Mucosa of rectum (tissue), 2 donors: ENCODE measurements around the gene RGL1.

Experiments
- H3K27ac ChIP-seq, 2 donors: one replicate each; pipeline ENCODE4 v1.7.0; 2013; ENCODE audit warnings: inconsistent platforms in 2 of 2, low read depth in 2 of 2, low read length in 2 of 2
- H3K27me3 ChIP-seq, 2 donors: one replicate each; pipeline ENCODE4 v1.7.0; 2013; ENCODE audit warnings: low read length in 2 of 2; ENCODE audit not compliant: control insufficient read depth in 2 of 2, insufficient read depth in 2 of 2
- H3K36me3 ChIP-seq, 2 donors: one replicate each; pipeline ENCODE4 v1.7.0; 2013; ENCODE audit warnings: low read length in 2 of 2; ENCODE audit not compliant: control insufficient read depth in 2 of 2, insufficient read depth in 2 of 2
- H3K4me1 ChIP-seq, 2 donors: one replicate each; pipeline ENCODE4 v1.7.0; 2013; ENCODE audit warnings: low read length in 2 of 2, mild to moderate bottlenecking in 1 of 2; ENCODE audit not compliant: control insufficient read depth in 2 of 2, insufficient read depth in 2 of 2
- H3K4me3 ChIP-seq, 2 donors: one replicate each; pipeline ENCODE4 v1.7.0; 2013; ENCODE audit warnings: low read length in 2 of 2
- H3K9ac ChIP-seq, 2 donors: one replicate each; pipeline ENCODE4 v1.7.0; 2013; ENCODE audit warnings: low read length in 2 of 2, low read depth in 1 of 2, mild to moderate bottlenecking in 1 of 2
- H3K9me3 ChIP-seq, 2 donors: one replicate each; pipeline ENCODE4 v1.7.0; 2013; ENCODE audit warnings: low read length in 2 of 2; ENCODE audit not compliant: control insufficient read depth in 2 of 2
- donor health status: healthy.
- donor health status: Normal muscosa, but diverticular disease.

The RGL1 gene

GRCh38 chr1:183892351-183892793 lies 87.5 kb downstream of the RGL1 start:
- Histone ChIP-seq H3K27ac (no peak overlapping the region), H3K9ac (no peak overlapping the region), H3K27me3 (no peaks in the 10 kb centered on the region), H3K4me1 (no peaks in the 10 kb centered on the region), H3K36me3 (peaks cover 0 to 5% of the 10 kb centered on the region in 2 donors), H3K9me3 (no peaks in the 10 kb centered on the region), H3K4me3 (no peak overlapping the region)

- peaks cover 2 to 5% of the 10 kb centered on the region in 2 donors for H3K36me3 ChIP-seq
- H3K4me3 ChIP-seq: no peak overlapping the region
- H3K27me3 ChIP-seq: no peaks in the 10 kb centered on the region
- no peak overlapping the region for H3K9ac ChIP-seq
- no peak overlapping the region for H3K27ac ChIP-seq
- no peaks in the 10 kb centered on the region for H3K9me3 ChIP-seq
- no peaks in the 10 kb centered on the region for H3K4me1 ChIP-seq
Measured at GRCh38 chr1:183893561-183894289, 88.8 kb downstream of the RGL1 start.

GRCh38 chr1:183894290-183894565 lies 89.3 kb downstream of the RGL1 start:
- Histone ChIP-seq H3K4me3 (no peak overlapping the region), H3K27ac (no peak overlapping the region), H3K27me3 (no peaks in the 10 kb centered on the region), H3K36me3 (peaks cover 2 to 5% of the 10 kb centered on the region in 2 donors), H3K9ac (no peak overlapping the region), H3K4me1 (no peaks in the 10 kb centered on the region), H3K9me3 (no peaks in the 10 kb centered on the region)

- peak overlapping the region in 1 of 2 donors; percentile 13 for H3K27ac ChIP-seq
- H3K36me3 ChIP-seq: peaks cover 2 to 5% of the 10 kb centered on the region in 2 donors
Measured at GRCh38 chr1:183896466-183897048, 91.6 kb downstream of the RGL1 start.

GRCh38 chr1:183898001-183898396 lies 93.1 kb downstream of the RGL1 start:
- no peak overlapping the region for H3K4me3 ChIP-seq
- peak overlapping the region in 1 of 2 donors; percentile 5 for H3K27ac ChIP-seq
- H3K27me3 ChIP-seq: no peaks in the 10 kb centered on the region
- H3K4me1 ChIP-seq: no peaks in the 10 kb centered on the region
- H3K36me3 ChIP-seq: peaks cover 2 to 5% of the 10 kb centered on the region in 2 donors
- H3K9me3 ChIP-seq: no peaks in the 10 kb centered on the region
- H3K9ac ChIP-seq: no peak overlapping the region

More at GRCh38 chr1:183896466-183897048, 91.6 kb downstream of the RGL1 start:
- Histone ChIP-seq H3K27me3 (no peaks in the 10 kb centered on the region), H3K9me3 (no peaks in the 10 kb centered on the region), H3K9ac (no peak overlapping the region), H3K4me3 (no peak overlapping the region), H3K4me1 (no peaks in the 10 kb centered on the region)

GRCh38 chr1:183898610-183899009 lies 93.7 kb downstream of the RGL1 start:
- Histone ChIP-seq H3K27ac (no peak overlapping the region), H3K9me3 (no peaks in the 10 kb centered on the region), H3K27me3 (no peaks in the 10 kb centered on the region), H3K4me1 (no peaks in the 10 kb centered on the region), H3K36me3 (peaks cover 0 to 2% of the 10 kb centered on the region in 2 donors), H3K4me3 (no peak overlapping the region), H3K9ac (no peak overlapping the region)

GRCh38 chr1:183901748-183902330 lies 96.9 kb downstream of the RGL1 start:
- peaks cover 2 to 9% of the 10 kb centered on the region in 2 donors for H3K36me3 ChIP-seq
- no peaks in the 10 kb centered on the region for H3K9me3 ChIP-seq
- no peaks in the 10 kb centered on the region for H3K4me1 ChIP-seq
- H3K27me3 ChIP-seq: no peaks in the 10 kb centered on the region
- no peak overlapping the region for H3K9ac ChIP-seq
- peak overlapping the region in 1 of 2 donors; percentile 19 for H3K27ac ChIP-seq
- no peak overlapping the region for H3K4me3 ChIP-seq

- Histone ChIP-seq H3K9me3 (no peaks in the 10 kb centered on the region), H3K9ac (no peak overlapping the region), H3K27ac (no peak overlapping the region), H3K27me3 (no peaks in the 10 kb centered on the region), H3K4me3 (no peak overlapping the region), H3K4me1 (no peaks in the 10 kb centered on the region), H3K36me3 (peaks cover 0 to 10% of the 10 kb centered on the region in 2 donors)
Measured at GRCh38 chr1:183903101-183903500, 98.2 kb downstream of the RGL1 start.

- H3K4me3 ChIP-seq: no peak overlapping the region
- H3K9ac ChIP-seq: no peak overlapping the region
- H3K27me3 ChIP-seq: no peaks in the 10 kb centered on the region
- H3K4me1 ChIP-seq: no peaks in the 10 kb centered on the region
- H3K36me3 ChIP-seq: peaks cover 0 to 14% of the 10 kb centered on the region in 2 donors
- no peaks in the 10 kb centered on the region for H3K9me3 ChIP-seq
- no peak overlapping the region for H3K27ac ChIP-seq
Measured at GRCh38 chr1:183905508-183906113, 100.7 kb downstream of the RGL1 start.

GRCh38 chr1:183907070-183907469 lies 102.2 kb downstream of the RGL1 start:
- Histone ChIP-seq H3K9me3 (no peaks in the 10 kb centered on the region), H3K4me3 (no peak overlapping the region), H3K27me3 (no peaks in the 10 kb centered on the region), H3K36me3 (peaks cover 0 to 14% of the 10 kb centered on the region in 2 donors), H3K9ac (no peak overlapping the region), H3K27ac (no peak overlapping the region), H3K4me1 (no peaks in the 10 kb centered on the region)
